Effector memory CD8-positive, alpha-beta T cell (primary cell): ENCODE measurements around the gene SFMBT2.

ENCODE experiments used
- ATAC-seq: fragments of 150-1000 bp; cut with Tn5 transposase; replicated peaks from 2 replicates; pipeline ENCODE4 v1.10.0; 2021; ENCODE audit warnings: mild to moderate bottlenecking, moderate library complexity
- DNase-seq, 3 experiments: peaks; one replicate each; pipeline ENCODE4 v3.0.0; 2021
- H3K27ac Mint-ChIP-seq, 2 donors: one replicate each; pipeline ENCODE4 v1.8.0; 2022; ENCODE audit warnings: mild to moderate bottlenecking in 2 of 2, mixed read lengths in 2 of 2, moderate library complexity in 2 of 2
- H3K27me3 Mint-ChIP-seq, 2 donors: one replicate each; pipeline ENCODE4 v1.8.0; 2022; ENCODE audit warnings: mixed read lengths in 2 of 2
- H3K36me3 Mint-ChIP-seq: one replicate; pipeline ENCODE4 v1.8.0; 2022; ENCODE audit warnings: mild to moderate bottlenecking, moderate library complexity, mixed read lengths; ENCODE audit not compliant: insufficient read depth
- H3K4me1 Mint-ChIP-seq, 2 donors: one replicate each; pipeline ENCODE4 v1.8.0; 2022; ENCODE audit warnings: low read depth in 2 of 2, mixed read lengths in 2 of 2
- H3K4me3 Mint-ChIP-seq, 2 donors: one replicate each; pipeline ENCODE4 v1.8.0; 2022; ENCODE audit warnings: mild to moderate bottlenecking in 2 of 2, mixed read lengths in 2 of 2, moderate library complexity in 2 of 2
- H3K9me3 Mint-ChIP-seq, 2 donors: one replicate each; pipeline ENCODE4 v1.8.0; 2022; ENCODE audit warnings: mixed read lengths in 2 of 2

SFMBT2 gene

GRCh38 chr10:7260912-7261311, 149.9 kb downstream of the SFMBT2 start:
- ATAC-seq (no peak), DNase-seq (no peak)
- peak overlapping the region; percentile 67 to 97 for H3K27ac Mint-ChIP-seq
- H3K9me3 Mint-ChIP-seq: no peaks in the 10 kb centered on the region
- no peaks in the 10 kb centered on the region for H3K27me3 Mint-ChIP-seq
- H3K36me3 Mint-ChIP-seq: peaks cover 7% of the 10 kb centered on the region
- H3K4me1 Mint-ChIP-seq: peaks cover 29 to 37% of the 10 kb centered on the region in 2 donors
- H3K4me3 Mint-ChIP-seq: peak overlapping the region in 1 of 2 donors; percentile 57

- Mint-ChIP-seq H3K36me3 (peaks cover 7% of the 10 kb centered on the region), H3K27me3 (no peaks in the 10 kb centered on the region), H3K27ac (peak overlapping the region; percentile 67 to 97), H3K9me3 (no peaks in the 10 kb centered on the region), H3K4me3 (peak overlapping the region; percentile 57 to 73), H3K4me1 (peaks cover 34 to 42% of the 10 kb centered on the region in 2 donors)
- ATAC-seq (peak; percentile 59), DNase-seq (peak in 2 of 3 experiments; percentile 30 to 34)
Observed at GRCh38 chr10:7260412-7260900, 150.4 kb downstream of the SFMBT2 start.

GRCh38 chr10:7258948-7259523, 151.8 kb downstream of the SFMBT2 start:
- H3K36me3 Mint-ChIP-seq: peaks cover 7% of the 10 kb centered on the region
- ATAC-seq (peak; percentile 94), DNase-seq (peak; percentile 67 to 72 (median 70))
- H3K27ac Mint-ChIP-seq: peak overlapping the region; percentile 67 to 97
- no peaks in the 10 kb centered on the region for H3K27me3 Mint-ChIP-seq
- H3K9me3 Mint-ChIP-seq: no peaks in the 10 kb centered on the region
- peaks cover 40 to 43% of the 10 kb centered on the region in 2 donors for H3K4me1 Mint-ChIP-seq
- H3K4me3 Mint-ChIP-seq: peak overlapping the region; percentile 65 to 73

DNA sequence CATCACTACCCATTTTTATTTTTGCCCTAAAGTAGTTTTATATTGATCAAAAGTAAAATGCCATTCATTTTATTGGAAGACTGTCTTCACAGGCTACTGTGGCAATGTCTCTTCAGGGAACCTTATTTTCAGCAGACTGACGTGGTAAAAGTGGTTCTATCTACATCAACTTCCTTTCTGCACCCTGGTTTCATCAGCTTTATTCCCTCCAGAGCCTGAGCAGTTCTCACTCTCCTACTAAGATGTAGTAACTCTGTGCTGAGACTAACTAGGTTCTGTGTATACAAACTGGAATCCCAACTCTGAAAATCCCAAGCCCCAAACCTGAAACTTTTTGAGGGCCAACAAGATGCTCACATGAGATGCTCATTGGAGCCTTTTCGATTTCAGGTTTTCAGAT, 155.3 kb downstream of the SFMBT2 start:
- Mint-ChIP-seq H3K4me3 (no peak overlapping the region), H3K27me3 (no peaks in the 10 kb centered on the region), H3K36me3 (peaks cover 13% of the 10 kb centered on the region), H3K4me1 (peaks cover 40 to 50% of the 10 kb centered on the region in 2 donors), H3K27ac (peak overlapping the region; percentile 38 to 65), H3K9me3 (no peaks in the 10 kb centered on the region)
- ATAC-seq (no peak), DNase-seq (no peak)

DNA sequence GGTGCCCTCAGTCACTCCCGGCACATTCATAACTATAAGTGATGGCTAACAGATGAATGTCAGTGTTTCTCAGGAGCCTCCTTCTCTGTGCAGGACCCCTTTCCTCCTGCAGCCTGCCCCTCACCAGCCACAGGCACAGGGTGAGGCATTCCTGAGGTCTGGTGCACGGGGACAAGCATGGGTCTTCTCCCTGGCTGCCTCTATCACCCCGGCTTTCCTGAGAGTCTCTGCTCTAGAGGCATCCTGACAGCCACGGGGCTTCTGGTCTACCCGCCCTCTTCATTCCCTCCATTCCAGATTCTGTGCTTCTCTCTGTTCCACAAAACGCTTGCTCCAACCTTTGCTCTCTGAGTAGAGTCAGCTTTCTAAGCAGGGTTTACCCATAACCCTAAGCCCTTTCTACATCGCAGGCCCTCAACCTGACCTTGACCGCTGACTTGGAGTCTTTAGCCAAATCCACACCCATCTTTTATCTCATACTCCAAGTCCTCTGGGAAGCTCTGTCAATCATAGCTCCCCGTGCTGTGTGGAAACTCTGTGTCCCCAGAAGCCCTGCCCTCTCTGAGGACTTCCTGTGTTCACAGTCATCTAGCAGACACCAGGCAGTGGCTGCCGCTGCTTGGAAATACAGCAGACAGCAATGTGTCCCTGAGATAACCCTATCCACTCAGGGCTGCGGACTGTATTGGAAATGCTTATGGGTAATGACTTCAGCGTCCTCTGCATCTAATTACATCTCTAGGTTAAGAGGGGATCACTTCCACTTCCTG, 159.0 kb downstream of the SFMBT2 start:
- Mint-ChIP-seq H3K27me3 (no peaks in the 10 kb centered on the region), H3K4me1 (peaks cover 18 to 27% of the 10 kb centered on the region in 2 donors), H3K27ac (peak overlapping the region in 1 of 2 donors; percentile 2), H3K4me3 (no peak overlapping the region), H3K9me3 (no peaks in the 10 kb centered on the region), H3K36me3 (peaks cover 26% of the 10 kb centered on the region)
- DNase-seq (no peak), ATAC-seq (no peak)

- ATAC-seq (no peak), DNase-seq (no peak)
- no peaks in the 10 kb centered on the region for H3K27me3 Mint-ChIP-seq
- no peak overlapping the region for H3K27ac Mint-ChIP-seq
- H3K4me3 Mint-ChIP-seq: no peak overlapping the region
- peaks cover 35% of the 10 kb centered on the region for H3K36me3 Mint-ChIP-seq
- no peaks in the 10 kb centered on the region for H3K9me3 Mint-ChIP-seq
- peaks cover 7 to 21% of the 10 kb centered on the region in 2 donors for H3K4me1 Mint-ChIP-seq
Observed at GRCh38 chr10:7250236-7250635, 160.6 kb downstream of the SFMBT2 start.

DNA sequence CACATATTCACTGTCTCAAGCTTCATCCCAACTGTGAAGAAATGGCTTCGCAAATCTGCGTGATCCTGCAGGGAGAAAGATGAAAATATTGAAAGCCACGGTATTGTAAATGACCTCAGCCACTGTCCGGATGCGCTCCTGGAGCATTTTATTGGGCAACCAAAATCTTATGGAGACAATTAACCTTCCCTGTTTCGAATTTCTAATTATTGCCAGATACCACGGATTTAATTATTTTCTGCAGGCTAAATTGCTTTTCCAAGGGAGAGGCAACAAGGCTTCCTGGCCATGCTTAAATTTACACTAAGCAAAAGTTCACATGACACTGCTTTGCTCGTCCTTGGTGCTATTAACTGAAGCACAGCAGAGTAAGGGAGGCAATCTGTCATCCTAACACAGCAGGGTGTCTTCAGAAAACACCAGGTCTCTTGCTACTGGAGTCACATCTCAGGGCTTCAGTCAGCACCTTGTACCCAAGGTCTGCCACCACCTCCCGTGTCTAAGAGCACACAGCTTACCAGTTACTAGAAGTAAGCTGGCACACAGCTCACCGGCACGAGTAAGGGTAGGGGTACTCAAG, 162.2 kb downstream of the SFMBT2 start:
- DNase-seq: no peak
- no peak overlapping the region for H3K4me3 Mint-ChIP-seq
- no peak for ATAC-seq
- peaks cover 33% of the 10 kb centered on the region for H3K36me3 Mint-ChIP-seq
- H3K9me3 Mint-ChIP-seq: no peaks in the 10 kb centered on the region
- H3K4me1 Mint-ChIP-seq: peaks cover 18 to 30% of the 10 kb centered on the region in 2 donors
- no peak overlapping the region for H3K27ac Mint-ChIP-seq
- H3K27me3 Mint-ChIP-seq: no peaks in the 10 kb centered on the region

- peaks cover 19 to 35% of the 10 kb centered on the region in 2 donors for H3K4me1 Mint-ChIP-seq
- no peak overlapping the region for H3K4me3 Mint-ChIP-seq
- no peaks in the 10 kb centered on the region for H3K9me3 Mint-ChIP-seq
- DNase-seq (no peak), ATAC-seq (no peak)
- H3K27me3 Mint-ChIP-seq: no peaks in the 10 kb centered on the region
- H3K27ac Mint-ChIP-seq: no peak overlapping the region
- H3K36me3 Mint-ChIP-seq: peaks cover 29% of the 10 kb centered on the region
Observed at GRCh38 chr10:7248148-7248547, 162.7 kb downstream of the SFMBT2 start.

GRCh38 chr10:7245505-7245904, 165.3 kb downstream of the SFMBT2 start:
- H3K27ac Mint-ChIP-seq: no peak overlapping the region
- no peak overlapping the region for H3K4me3 Mint-ChIP-seq
- peaks cover 32% of the 10 kb centered on the region for H3K36me3 Mint-ChIP-seq

GRCh38 chr10:7243873-7244272, 167.0 kb downstream of the SFMBT2 start:
- ATAC-seq: peak; percentile 59
- peak in 1 of 3 experiments; percentile 4 for DNase-seq
- Mint-ChIP-seq H3K27ac (peak overlapping the region; percentile 16 to 64), H3K36me3 (peaks cover 31% of the 10 kb centered on the region), H3K9me3 (no peaks in the 10 kb centered on the region), H3K27me3 (no peaks in the 10 kb centered on the region), H3K4me3 (peak overlapping the region; percentile 24 to 29), H3K4me1 (peaks cover 22 to 49% of the 10 kb centered on the region in 2 donors)

More at GRCh38 chr10:7245505-7245904, 165.3 kb downstream of the SFMBT2 start:
- H3K27me3 Mint-ChIP-seq: no peaks in the 10 kb centered on the region
- H3K4me1 Mint-ChIP-seq: peaks cover 13 to 39% of the 10 kb centered on the region in 2 donors
- no peak for ATAC-seq
- no peaks in the 10 kb centered on the region for H3K9me3 Mint-ChIP-seq
- no peak for DNase-seq

DNA sequence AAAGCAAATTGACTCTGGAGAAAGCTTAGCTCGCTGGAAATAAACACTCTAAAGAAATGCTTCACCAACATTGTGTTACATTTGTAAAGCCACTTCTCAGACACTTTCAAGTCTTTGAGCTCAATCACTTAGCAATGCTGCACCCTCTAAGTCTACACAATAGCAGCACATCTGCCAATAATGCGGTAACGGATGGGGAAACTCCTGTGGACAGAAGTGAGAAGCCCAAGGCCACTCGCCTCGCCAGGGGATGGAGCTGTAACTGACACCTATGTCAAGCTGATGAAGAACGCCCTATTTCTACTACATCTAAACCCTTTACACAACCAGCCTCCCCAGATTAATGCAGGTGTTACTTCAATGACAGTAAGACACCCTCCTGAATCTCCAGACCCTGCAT, 167.7 kb downstream of the SFMBT2 start:
- peaks cover 22 to 52% of the 10 kb centered on the region in 2 donors for H3K4me1 Mint-ChIP-seq
- ATAC-seq: peak; percentile 64

DNA sequence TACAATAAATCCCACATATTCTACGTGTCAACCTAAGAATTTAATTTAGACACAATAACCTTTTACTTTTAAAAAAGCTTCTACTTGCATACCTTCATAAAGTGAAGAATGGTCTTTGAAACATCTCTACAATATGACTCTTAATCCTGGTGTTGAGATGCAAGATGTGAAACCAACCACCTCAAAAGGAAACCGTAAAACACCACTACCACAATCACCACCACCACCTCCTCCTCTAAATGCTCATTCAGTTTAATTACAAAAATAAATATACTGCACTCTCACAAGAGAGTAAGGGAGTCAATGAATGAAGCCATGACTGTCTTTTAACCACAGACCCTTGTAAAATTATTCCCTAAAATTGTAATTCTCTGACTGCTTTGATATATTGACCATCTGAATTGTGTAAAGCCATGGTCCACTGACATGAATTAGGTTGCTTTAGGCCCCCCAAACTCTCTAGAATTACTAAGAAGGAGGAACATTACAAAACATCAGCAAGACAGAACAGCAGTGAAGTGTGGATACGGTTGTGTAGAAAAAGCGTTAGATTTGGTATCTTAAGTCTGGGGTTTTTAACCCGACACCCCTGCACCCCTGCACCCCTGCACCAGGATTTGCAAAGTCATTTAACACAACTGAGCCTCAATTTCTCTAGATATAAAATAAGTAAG, 171.4 kb downstream of the SFMBT2 start:
- ATAC-seq (peak; percentile 79), DNase-seq (peak in 1 of 3 experiments; percentile 25)
- Mint-ChIP-seq H3K36me3 (peaks cover 6% of the 10 kb centered on the region), H3K4me1 (peaks cover 33 to 69% of the 10 kb centered on the region in 2 donors), H3K4me3 (peak overlapping the region; percentile 13 to 28), H3K27ac (no peak overlapping the region), H3K9me3 (no peaks in the 10 kb centered on the region), H3K27me3 (no peaks in the 10 kb centered on the region)

More for the DNA sequence above, 167.7 kb downstream of the SFMBT2 start:
- Mint-ChIP-seq H3K27ac (no peak overlapping the region), H3K9me3 (no peaks in the 10 kb centered on the region), H3K36me3 (peaks cover 23% of the 10 kb centered on the region), H3K4me3 (peak overlapping the region in 1 of 2 donors; percentile 47), H3K27me3 (no peaks in the 10 kb centered on the region)
- peak in 1 of 3 experiments; percentile 26 for DNase-seq

DNA sequence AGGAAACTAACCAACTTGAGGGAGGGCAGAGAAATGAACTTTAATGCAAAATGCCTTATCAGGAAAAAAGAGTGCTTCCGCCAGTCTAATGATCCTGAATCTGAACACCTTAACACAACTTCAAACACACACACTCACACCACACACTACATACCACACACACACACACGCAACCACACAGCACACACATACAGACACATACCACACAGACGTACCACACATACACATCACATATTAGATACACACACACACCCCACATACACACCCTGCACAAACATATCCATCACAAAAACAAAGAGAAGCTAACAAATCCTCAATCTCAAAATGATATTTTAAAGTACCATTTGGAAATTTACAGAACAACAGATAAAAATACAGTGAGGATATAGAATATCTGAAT, 175.5 kb downstream of the SFMBT2 start:
- DNase-seq: no peak
- Mint-ChIP-seq H3K9me3 (no peaks in the 10 kb centered on the region), H3K4me3 (no peak overlapping the region), H3K27ac (peak overlapping the region; percentile 2 to 67), H3K4me1 (peaks cover 35 to 55% of the 10 kb centered on the region in 2 donors), H3K27me3 (no peaks in the 10 kb centered on the region), H3K36me3 (peaks cover 3% of the 10 kb centered on the region)
- no peak for ATAC-seq
